IMR-90 (cell line): ENCODE measurements around the gene VIPR2. TPM values are rescaled to one million over a fixed set of nuclear protein-coding genes. Genes with fewer than 3 reads are reported as not detected.

Source experiments
- ATAC-seq: fragments of 200-7000 bp; cut with Tn5 transposase; 2 replicates; pipeline ENCODE4 v1.9.1; 2020; ENCODE audit warnings: low read depth, mild to moderate bottlenecking, moderate library complexity
- BruUV-seq: library from RNA; stranded (reverse); fragments of 400-500 nt; replicated peaks from 2 replicates; lab custom pipeline; 2021; lab: Mats Ljungman, UMichigan
- CTCF ChIA-PET: fragments of 300-600 bp; formaldehyde crosslinking; extraction: SDS; loops from one replicate; lab custom pipeline; 2021; ENCODE audit warnings: antibody characterized with exemption; lab: Yijun Ruan, JAX
- POLR2A ChIA-PET: fragments of 300-600 bp; sonication (Branson Sonifier 250); formaldehyde crosslinking; loops from one replicate; lab custom pipeline; 2022; ENCODE audit warnings: antibody characterized with exemption; ENCODE audit not compliant: unreplicated experiment; lab: Charles Lee
- DNase-seq: peaks from one replicate; pipeline ENCODE4 v3.0.0; 2013
- H2AFZ ChIP-seq: replicated peaks from 2 replicates; pipeline ENCODE3; 2013; ENCODE audit warnings: low read length, mild to moderate bottlenecking; ENCODE audit not compliant: poor library complexity
- H2AK5ac ChIP-seq: 2 replicates; pipeline ENCODE4 v1.6.1; 2013; ENCODE audit warnings: low read depth, low read length, inconsistent platforms
- H2AK9ac ChIP-seq: replicated peaks from 2 replicates; pipeline ENCODE3; 2013; ENCODE audit warnings: mild to moderate bottlenecking, low read depth, low read length, moderate library complexity; ENCODE audit not compliant: poor library complexity
- H2BK120ac ChIP-seq: 2 replicates; pipeline ENCODE4 v1.6.1; 2013; ENCODE audit warnings: low read depth, low read length, inconsistent platforms
- H2BK15ac ChIP-seq: 3 replicates; pipeline ENCODE4 v1.6.1; 2013; ENCODE audit warnings: low read depth, low read length, inconsistent platforms
- H2BK20ac ChIP-seq: 2 replicates; pipeline ENCODE4 v1.6.1; 2013; ENCODE audit warnings: low read depth, mild to moderate bottlenecking, inconsistent platforms, low read length, moderate library complexity
- H2BK5ac ChIP-seq: 2 replicates; pipeline ENCODE4 v1.6.1; 2013; ENCODE audit warnings: mild to moderate bottlenecking, low read depth, low read length, inconsistent platforms; ENCODE audit not compliant: poor library complexity, severe bottlenecking
- H3K14ac ChIP-seq: replicated peaks from 2 replicates; pipeline ENCODE4 v1.6.1; 2013; ENCODE audit warnings: low read depth, low read length, inconsistent platforms
- H3K18ac ChIP-seq: 2 replicates; pipeline ENCODE4 v1.6.1; 2013; ENCODE audit warnings: low read depth, low read length, control low read depth
- H3K23ac ChIP-seq: 2 replicates; pipeline ENCODE4 v1.6.1; 2013; ENCODE audit warnings: low read depth, low read length, inconsistent platforms
- H3K27ac ChIP-seq: 2 replicates; pipeline ENCODE4 v1.5.1; 2013; ENCODE audit warnings: mild to moderate bottlenecking, control low read depth, low read length; ENCODE audit not compliant: insufficient read depth
- H3K27me3 ChIP-seq: 2 replicates; pipeline ENCODE4 v1.6.1; 2013; ENCODE audit warnings: low read length; ENCODE audit not compliant: control insufficient read depth, insufficient read depth
- H3K36me3 ChIP-seq: 2 replicates; pipeline ENCODE4 v1.6.1; 2013; ENCODE audit warnings: low read length, mixed read lengths; ENCODE audit not compliant: control insufficient read depth, insufficient read depth
- H3K4ac ChIP-seq: 2 replicates; pipeline ENCODE4 v1.6.1; 2013; ENCODE audit warnings: low read depth, low read length, inconsistent platforms
- H3K4me1 ChIP-seq: 2 replicates; pipeline ENCODE4 v1.6.1; 2013; ENCODE audit warnings: low read length, mixed read lengths; ENCODE audit not compliant: control insufficient read depth, insufficient read depth
- H3K4me2 ChIP-seq: 2 replicates; pipeline ENCODE4 v1.6.1; 2013; ENCODE audit warnings: low read depth, mild to moderate bottlenecking, control low read depth, low read length, moderate library complexity
- H3K4me3 ChIP-seq: 2 replicates; pipeline ENCODE4 v1.5.1; 2013; ENCODE audit warnings: low read depth, mild to moderate bottlenecking, control low read depth, low read length, moderate library complexity; ENCODE audit not compliant: insufficient read depth
- H3K56ac ChIP-seq: 2 replicates; pipeline ENCODE4 v1.6.1; 2013; ENCODE audit warnings: low read length, inconsistent platforms; ENCODE audit not compliant: insufficient read depth; ENCODE audit errors: extremely low read depth
- H3K79me1 ChIP-seq, 2 experiments: 2 replicates each; pipeline ENCODE4 v1.6.1; 2013; ENCODE audit warnings: low read length in 2 of 2, inconsistent platforms in 1 of 2, low read depth in 1 of 2
- H3K9ac ChIP-seq: 2 replicates; pipeline ENCODE4 v1.6.1; 2013; ENCODE audit warnings: low read depth, low read length, control low read depth
- H3K9me1 ChIP-seq: 2 replicates; pipeline ENCODE4 v1.6.1; 2013; ENCODE audit warnings: low read length, inconsistent platforms; ENCODE audit not compliant: insufficient read depth
- H3K9me3 ChIP-seq: 2 replicates; pipeline ENCODE4 v1.6.1; 2013; ENCODE audit warnings: low read length; ENCODE audit not compliant: control insufficient read depth, insufficient read depth
- H4K20me1 ChIP-seq: 2 replicates; pipeline ENCODE4 v1.6.1; 2013; ENCODE audit warnings: low read length, inconsistent platforms; ENCODE audit not compliant: insufficient read depth
- H4K5ac ChIP-seq: 2 replicates; pipeline ENCODE4 v1.6.1; 2013; ENCODE audit warnings: mild to moderate bottlenecking, low read depth, low read length, control low read depth
- H4K8ac ChIP-seq, 2 experiments: 2 replicates each; pipeline ENCODE4 v1.6.1; 2013; ENCODE audit warnings: low read depth in 2 of 2, low read length in 2 of 2, control low read depth in 1 of 2, inconsistent platforms in 1 of 2
- H4K91ac ChIP-seq: 2 replicates; pipeline ENCODE4 v1.6.1; 2013; ENCODE audit warnings: low read depth, low read length, inconsistent platforms; ENCODE audit not compliant: insufficient read depth
- CHD1 ChIP-seq: IDR thresholded peaks from 2 replicates; pipeline ENCODE4 v1.6.1; 2012; ENCODE audit warnings: low read depth, low read length, improper control_type of control experiment
- FOS ChIP-seq: fragments of 150-350 bp; IDR thresholded peaks from 2 replicates; pipeline ENCODE4 v1.6.1; 2016; ENCODE audit warnings: low read depth, low read length
- MAZ ChIP-seq: IDR thresholded peaks from 2 replicates; pipeline ENCODE4 v1.6.1; 2012; ENCODE audit warnings: low read depth, mild to moderate bottlenecking, low read length, improper control_type of control experiment, moderate library complexity, borderline replicate concordance
- NFE2L2 ChIP-seq: fragments of 150-350 bp; IDR thresholded peaks from 2 replicates; pipeline ENCODE4 v1.6.1; 2016; ENCODE audit warnings: low read depth, mild to moderate bottlenecking, low read length
- RCOR1 ChIP-seq: IDR thresholded peaks from 2 replicates; pipeline ENCODE4 v1.6.1; 2012; ENCODE audit warnings: mild to moderate bottlenecking, low read length, improper control_type of control experiment; ENCODE audit not compliant: insufficient replicate concordance
- SMC3 ChIP-seq: fragments of 150-350 bp; IDR thresholded peaks from 2 replicates; pipeline ENCODE4 v1.6.1; 2016; ENCODE audit warnings: low read depth, mild to moderate bottlenecking, antibody characterized with exemption, low read length, moderate library complexity
- WGBS, 2 experiments: methylation state at CpG; one replicate each; pipeline versions ENCODE4 v1.1.5 to v1.1.7; 2013; ENCODE audit warnings: missing lambda C conversion rate in 2 of 2; ENCODE audit not compliant: insufficient read length in 1 of 2; ENCODE audit errors: extremely low coverage in 2 of 2; 5-methylcytosine and 5-hydroxymethylcytosine counted together
- dilution Hi-C: fragments of 300-500 bp; cut with HindIII; formaldehyde crosslinking; loops from one replicate; pipeline ENCODE4 v1.14.3; 2018; ENCODE audit warnings: low sequenced_read_pairs; ENCODE audit not compliant: unreplicated experiment
- in situ Hi-C: fragments of 300-500 bp; cut with MboI; formaldehyde crosslinking; loops from 3 replicates; pipeline ENCODE4 v1.14.3; 2019; ENCODE audit warnings: low sequenced_read_pairs, inconsistent platforms, mixed read lengths
- intact Hi-C: fragments of 100-400 bp; cut with micrococcal nuclease; formaldehyde crosslinking; loops from 2 replicates; pipeline ENCODE4 v1.10.0; 2022
- polyA plus RNA-seq, 3 experiments: library from polyadenylated mRNA; depleted of rRNA; stranded (reverse); fragments of >200 nt; gene quantifications; 2 replicates each; pipeline ENCODE4 v1.2.3, GENCODE V29; 2012; ENCODE audit warnings: low replicate concordance in 1 of 3
- total RNA-seq: library from RNA; depleted of rRNA; stranded (reverse); fragments of >200 nt; gene quantifications from 2 replicates; pipeline ENCODE4 v1.2.3, GENCODE V29; 2012
- TF ChIP-seq, protein P1 (sequence below): conservative IDR thresholded peaks from 2 replicates; pipeline ENCODE4 v1.5.1; 2012; ENCODE audit warnings: mild to moderate bottlenecking, low read depth, low read length, improper control_type of control experiment
- TF ChIP-seq, protein P2 (sequence below): fragments of 150-350 bp; IDR thresholded peaks from 2 replicates; pipeline ENCODE4 v1.6.1; 2016; ENCODE audit warnings: low read depth, mild to moderate bottlenecking, low read length, moderate library complexity, borderline replicate concordance
- TF ChIP-seq, protein P3 (sequence below): fragments of 150-350 bp; IDR thresholded peaks from 2 replicates; pipeline ENCODE4 v1.6.1; 2017; ENCODE audit warnings: mild to moderate bottlenecking, antibody characterized with exemption, low read length, low read depth

Gene VIPR2
- total and polyA plus RNA-seq, 2 of the 4 experiments (the other 2 are of a cell fraction): not detected

DNA sequence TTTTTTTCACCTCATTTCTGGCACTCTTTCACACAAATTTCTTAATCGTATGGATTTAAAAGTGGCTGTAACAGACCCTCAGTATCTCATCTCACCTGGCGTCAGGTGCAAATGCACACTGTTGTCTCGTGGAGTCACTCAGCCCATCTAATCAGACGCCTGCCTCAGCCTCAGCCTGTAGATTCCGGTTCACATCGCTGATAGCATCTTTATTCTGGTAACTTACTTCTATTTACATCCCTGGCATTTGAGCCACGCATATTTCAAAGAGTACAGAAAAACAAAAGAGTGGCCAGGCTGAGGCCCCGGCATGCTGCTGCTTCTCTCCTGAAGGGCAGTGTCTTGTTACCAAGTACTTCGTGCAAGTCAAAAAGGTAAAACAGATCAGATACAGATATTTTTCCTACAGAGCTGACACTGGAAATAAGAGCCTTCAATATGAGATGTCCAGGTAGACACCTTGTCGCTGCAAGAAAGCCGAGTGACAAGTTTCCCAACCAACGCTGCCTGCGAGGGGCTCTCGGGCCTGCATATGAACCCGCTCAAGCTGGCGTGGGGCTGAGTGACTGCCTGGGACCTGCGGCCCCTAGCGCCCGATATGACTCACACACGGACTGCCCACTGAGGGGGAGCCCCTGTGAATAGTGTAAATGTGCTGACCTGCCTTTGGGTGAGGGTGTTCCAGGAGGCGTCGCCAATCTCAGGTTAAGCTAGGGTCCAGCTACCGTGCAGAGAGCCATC is 4.3 kb downstream of the VIPR2 start:
- Histone ChIP-seq H3K9me1 (no peaks in the 10 kb centered on the region), H3K9ac (no peak overlapping the region), H4K20me1 (no peaks in the 10 kb centered on the region), H2BK120ac (no peak overlapping the region), H3K4me1 (no peaks in the 10 kb centered on the region), H3K23ac (no peak overlapping the region), H3K79me1 (no peaks in the 10 kb centered on the region), H3K4ac (no peak overlapping the region), H4K5ac (no peak overlapping the region), H3K18ac (no peak overlapping the region), H3K14ac (no peak overlapping the region), H3K36me3 (no peaks in the 10 kb centered on the region), H3K4me3 (no peak overlapping the region), H3K9me3 (peaks cover 12% of the 10 kb centered on the region), H3K27me3 (peaks cover 5% of the 10 kb centered on the region; the same call in 1 of the 2 replicates), H2BK15ac (no peak overlapping the region), H4K8ac (no peak overlapping the region), H2AFZ (no peak overlapping the region), H2AK9ac (no peak overlapping the region), H3K4me2 (no peak overlapping the region), H3K56ac (no peak overlapping the region), H2BK5ac (no peak overlapping the region), H2AK5ac (no peak overlapping the region), H2BK20ac (no peak overlapping the region), H3K27ac (no peak overlapping the region), H4K91ac (no peak overlapping the region)
- DNase-seq (no peak), ATAC-seq (no peak)
- ChIA-PET CTCF (no interaction called here), POLR2A (interaction anchor here (0.7 kb wide), 1 partner anchor 16 kb away, joined by 6 read pairs; no protein-coding TSS in a partner anchor)
- no TSS peak for BruUV-seq
- in situ Hi-C loops: no loop called here
- 69% methylated on average over 4 of the region's 23 CpGs; no CpG with 5 or more reads in 1 of the 2 experiments for WGBS, 2 experiments
- TF ChIP-seq NFE2L2: no peak
- TF ChIP-seq SMC3: no peak
- TF ChIP-seq FOS: no peak
- TF ChIP-seq, protein P1, sequence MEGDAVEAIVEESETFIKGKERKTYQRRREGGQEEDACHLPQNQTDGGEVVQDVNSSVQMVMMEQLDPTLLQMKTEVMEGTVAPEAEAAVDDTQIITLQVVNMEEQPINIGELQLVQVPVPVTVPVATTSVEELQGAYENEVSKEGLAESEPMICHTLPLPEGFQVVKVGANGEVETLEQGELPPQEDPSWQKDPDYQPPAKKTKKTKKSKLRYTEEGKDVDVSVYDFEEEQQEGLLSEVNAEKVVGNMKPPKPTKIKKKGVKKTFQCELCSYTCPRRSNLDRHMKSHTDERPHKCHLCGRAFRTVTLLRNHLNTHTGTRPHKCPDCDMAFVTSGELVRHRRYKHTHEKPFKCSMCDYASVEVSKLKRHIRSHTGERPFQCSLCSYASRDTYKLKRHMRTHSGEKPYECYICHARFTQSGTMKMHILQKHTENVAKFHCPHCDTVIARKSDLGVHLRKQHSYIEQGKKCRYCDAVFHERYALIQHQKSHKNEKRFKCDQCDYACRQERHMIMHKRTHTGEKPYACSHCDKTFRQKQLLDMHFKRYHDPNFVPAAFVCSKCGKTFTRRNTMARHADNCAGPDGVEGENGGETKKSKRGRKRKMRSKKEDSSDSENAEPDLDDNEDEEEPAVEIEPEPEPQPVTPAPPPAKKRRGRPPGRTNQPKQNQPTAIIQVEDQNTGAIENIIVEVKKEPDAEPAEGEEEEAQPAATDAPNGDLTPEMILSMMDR: no peak
- TF ChIP-seq, protein P2, sequence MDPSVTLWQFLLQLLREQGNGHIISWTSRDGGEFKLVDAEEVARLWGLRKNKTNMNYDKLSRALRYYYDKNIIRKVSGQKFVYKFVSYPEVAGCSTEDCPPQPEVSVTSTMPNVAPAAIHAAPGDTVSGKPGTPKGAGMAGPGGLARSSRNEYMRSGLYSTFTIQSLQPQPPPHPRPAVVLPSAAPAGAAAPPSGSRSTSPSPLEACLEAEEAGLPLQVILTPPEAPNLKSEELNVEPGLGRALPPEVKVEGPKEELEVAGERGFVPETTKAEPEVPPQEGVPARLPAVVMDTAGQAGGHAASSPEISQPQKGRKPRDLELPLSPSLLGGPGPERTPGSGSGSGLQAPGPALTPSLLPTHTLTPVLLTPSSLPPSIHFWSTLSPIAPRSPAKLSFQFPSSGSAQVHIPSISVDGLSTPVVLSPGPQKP: no peak
- no peak for TF ChIP-seq MAZ
- TF ChIP-seq CHD1: no peak
- TF ChIP-seq, protein P3, sequence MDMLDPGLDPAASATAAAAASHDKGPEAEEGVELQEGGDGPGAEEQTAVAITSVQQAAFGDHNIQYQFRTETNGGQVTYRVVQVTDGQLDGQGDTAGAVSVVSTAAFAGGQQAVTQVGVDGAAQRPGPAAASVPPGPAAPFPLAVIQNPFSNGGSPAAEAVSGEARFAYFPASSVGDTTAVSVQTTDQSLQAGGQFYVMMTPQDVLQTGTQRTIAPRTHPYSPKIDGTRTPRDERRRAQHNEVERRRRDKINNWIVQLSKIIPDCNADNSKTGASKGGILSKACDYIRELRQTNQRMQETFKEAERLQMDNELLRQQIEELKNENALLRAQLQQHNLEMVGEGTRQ: no peak
- TF ChIP-seq RCOR1: no peak
- dilution Hi-C loops: no loop called here
- intact Hi-C loops: no loop called here
